AG09309 (cell line): ENCODE results near the gene TSPAN9.
A peak's percentile ranks its signal among the peaks of the same experiment; 100 is the strongest.

Source experiments
- DNase-seq: peaks from one replicate; pipeline ENCODE4 v3.0.0-alpha.2; 2010; ENCODE audit warnings: low read depth
- H3K4me3 ChIP-seq: 2 replicates; pipeline ENCODE4 v1.5.1; 2011; ENCODE audit warnings: mild to moderate bottlenecking, low read depth, low read length, moderate library complexity; ENCODE audit not compliant: control insufficient read depth
- CTCF ChIP-seq: IDR thresholded peaks from 2 replicates; pipeline ENCODE4 v1.5.1; 2011; ENCODE audit warnings: mild to moderate bottlenecking, low read depth, low read length, inconsistent platforms; ENCODE audit not compliant: insufficient read depth, control insufficient read depth; ENCODE audit errors: missing control alignments

TSPAN9 gene

DNA sequence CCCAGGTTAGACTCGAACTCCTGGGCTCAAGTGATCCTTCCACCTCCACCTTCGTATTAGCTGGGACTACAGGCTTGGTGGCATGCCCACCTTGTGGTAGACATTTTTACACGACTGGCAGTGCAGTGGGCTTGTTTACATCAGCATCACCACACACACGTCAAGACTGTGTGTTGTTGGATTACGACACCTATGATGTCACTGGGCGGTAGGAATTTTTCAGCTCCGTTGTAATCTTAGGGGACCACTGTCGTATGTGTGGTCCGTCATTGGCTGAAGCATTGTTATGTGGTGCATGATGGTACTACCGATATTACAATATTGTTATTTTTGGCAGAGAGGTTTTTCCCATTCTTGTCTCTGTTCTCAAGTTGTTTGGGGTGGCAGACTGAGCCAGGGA, 50.7 kb downstream of the TSPAN9 start:
- no peak for TF ChIP-seq CTCF
- no peak overlapping the region for H3K4me3 ChIP-seq
- no peak for DNase-seq

GRCh38 chr12:3128498-3129293, 51.5 kb downstream of the TSPAN9 start:
- no peak overlapping the region for H3K4me3 ChIP-seq
- no peak for DNase-seq
- no peak for TF ChIP-seq CTCF

DNA sequence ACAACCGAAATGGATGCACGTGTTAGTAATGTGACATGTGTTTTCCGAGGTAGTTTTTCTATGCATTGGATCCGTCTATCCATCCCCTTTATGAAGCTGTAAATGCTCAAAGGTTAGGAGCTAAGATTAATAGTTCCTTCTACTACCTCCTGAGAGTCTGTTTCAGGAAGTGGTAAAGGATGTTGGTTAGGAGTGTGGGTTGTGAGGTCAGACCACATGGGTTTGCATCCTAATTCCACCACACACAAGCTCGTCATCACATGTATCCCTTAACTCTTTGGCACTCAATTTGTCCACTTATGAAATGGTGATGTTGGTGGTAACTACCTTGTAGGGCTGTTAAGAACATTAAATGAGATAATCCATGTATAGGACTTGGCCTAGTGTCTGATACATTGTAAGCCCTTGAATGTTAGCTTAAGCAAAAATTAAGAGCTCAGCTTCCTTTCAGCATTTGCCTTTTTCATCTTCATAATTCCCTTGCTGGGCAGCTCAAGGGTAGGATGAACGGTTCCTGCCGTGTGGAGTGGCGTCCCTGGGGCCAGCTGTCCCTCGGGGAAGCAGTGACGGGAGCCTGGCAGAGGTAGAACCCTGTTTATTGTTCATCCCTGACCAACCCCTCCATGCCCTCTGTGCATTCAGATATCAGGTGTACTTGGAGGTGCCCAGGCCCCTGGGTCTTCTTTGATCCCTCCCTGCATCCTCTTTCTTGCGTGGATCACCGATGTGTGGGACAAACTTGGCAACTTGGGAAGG, 52.3 kb downstream of the TSPAN9 start:
- TF ChIP-seq CTCF, result no peak
- no peak overlapping the region for H3K4me3 ChIP-seq
- peak; percentile 49 for DNase-seq

GRCh38 chr12:3130057-3130830, 53.1 kb downstream of the TSPAN9 start:
- no peak for TF ChIP-seq CTCF
- DNase-seq, result no peak
- H3K4me3 ChIP-seq, result no peak overlapping the region

DNA sequence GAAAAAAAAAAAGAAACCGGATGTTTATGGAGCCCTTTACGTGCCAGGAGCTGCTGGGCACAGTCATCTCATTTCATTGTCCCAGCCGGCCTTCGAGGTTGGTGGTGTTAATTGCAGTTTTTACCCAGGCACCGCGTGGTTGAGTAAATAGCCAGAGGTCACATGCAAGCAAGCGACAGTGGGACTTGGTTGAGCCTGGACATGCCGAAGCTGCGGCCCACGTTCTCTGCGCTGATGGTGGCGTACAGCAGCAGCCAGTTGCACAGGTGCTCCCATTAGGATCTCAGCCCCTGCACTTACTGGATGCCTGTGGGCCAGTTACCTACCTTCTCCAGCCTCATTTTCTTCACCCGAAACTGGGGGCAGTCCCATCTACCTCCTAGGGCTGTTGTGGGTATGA, 54.0 kb downstream of the TSPAN9 start:
- no peak for DNase-seq
- no peak overlapping the region for H3K4me3 ChIP-seq
- TF ChIP-seq CTCF, result no peak

DNA sequence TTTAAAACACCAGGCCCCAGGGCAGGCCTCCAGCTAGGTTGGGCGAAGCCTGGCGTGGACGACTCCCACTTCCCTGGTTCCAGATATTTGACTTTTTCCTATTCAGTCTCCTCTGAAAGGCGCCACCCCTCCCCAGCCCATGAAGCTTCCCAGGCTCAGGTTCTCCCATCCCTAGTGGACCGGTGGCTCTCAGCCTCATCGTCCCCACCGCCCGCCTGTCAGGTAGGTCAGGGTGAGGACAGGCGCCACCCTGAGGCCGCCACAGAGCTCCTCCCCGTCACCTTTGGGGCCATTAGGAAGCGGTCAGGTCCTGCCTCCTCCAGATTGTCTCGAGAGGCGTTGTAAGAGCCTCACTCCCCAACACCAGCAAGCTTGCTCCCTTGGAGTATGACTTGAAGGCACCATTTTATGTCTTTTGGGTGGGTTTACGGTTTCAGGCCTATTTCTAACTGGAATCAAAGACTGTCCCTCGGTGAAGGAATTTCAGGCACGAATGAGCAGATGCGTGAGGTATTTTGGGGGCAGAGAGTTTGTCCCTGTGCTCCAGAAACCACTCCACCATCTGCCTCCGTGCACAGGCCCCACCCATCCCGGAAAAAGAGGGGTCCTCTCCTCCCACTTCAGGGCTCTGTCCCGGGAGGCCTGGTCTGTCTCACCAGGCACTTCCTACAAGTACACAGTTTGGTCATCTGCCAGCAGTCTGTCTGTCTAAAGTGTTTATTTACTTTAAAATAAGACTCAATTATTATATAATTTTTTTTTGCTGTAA, 55.6 kb downstream of the TSPAN9 start:
- no peak overlapping the region for H3K4me3 ChIP-seq
- TF ChIP-seq CTCF, result no peak
- no peak for DNase-seq
